HepG2 (cell line): ENCODE data around the gene TNPO3. TPM values are rescaled to one million over a fixed set of nuclear protein-coding genes. Genes with fewer than 3 reads are reported as not detected.

Experiments used
- ATAC-seq: fragments of 200-7000 bp; cut with Tn5 transposase; 3 replicates; pipeline ENCODE4 v1.9.1; 2020; ENCODE audit warnings: mild to moderate bottlenecking, moderate library complexity
- BruUV-seq: library from RNA; stranded (reverse); fragments of 400-500 nt; replicated peaks from 2 replicates; lab custom pipeline; 2021; lab: Mats Ljungman, UMichigan
- CTCF ChIA-PET: fragments of 300-600 bp; formaldehyde crosslinking; extraction: SDS; loops from one replicate; lab custom pipeline; 2021; ENCODE audit warnings: low total read pairs, inconsistent platforms, low intra/inter-chr PET ratio; lab: Yijun Ruan, JAX
- POLR2A ChIA-PET: fragments of 350-600 bp; sonication (Branson Sonifier 250); formaldehyde crosslinking; loops from one replicate; lab custom pipeline; 2020; ENCODE audit warnings: antibody characterized with exemption, inconsistent platforms; lab: Yijun Ruan, JAX
- DNase-seq: peaks from one replicate; pipeline ENCODE4 v3.0.0-alpha.2; 2015; ENCODE audit warnings: low spot score
- FAIRE-seq: peaks from 3 replicates; lab custom pipeline; 2011; peaks lifted over from hg19 to GRCh38; lab: Jason Lieb, UNC
- H2AFZ ChIP-seq: one replicate; pipeline ENCODE4 v1.6.1; 2011; ENCODE audit warnings: low read length, inconsistent platforms
- H3K27ac ChIP-seq: fragments of 300-600 bp; 3 replicates; pipeline ENCODE4 v1.8.0; 2011; ENCODE audit warnings: mixed run types, mild to moderate bottlenecking, mixed read lengths, low read length, inconsistent platforms; ENCODE audit not compliant: insufficient read depth; ENCODE audit errors: extremely low read length
- H3K27me3 ChIP-seq, 2 experiments: fragments of 200-600 bp in 1 of 2; 2 replicates in 1 of 2; 3 replicates in 1 of 2; pipeline versions ENCODE4 v1.6.0 to v1.8.0; 2011; ENCODE audit warnings: low read length in 2 of 2, mild to moderate bottlenecking in 2 of 2, moderate library complexity in 2 of 2, inconsistent platforms in 1 of 2; ENCODE audit not compliant: insufficient read depth in 2 of 2, control insufficient read depth in 1 of 2
- H3K36me3 ChIP-seq, 2 experiments: fragments of 200-600 bp in 1 of 2; replicated peaks in 1 of 2; 2 replicates in 1 of 2; 3 replicates in 1 of 2; pipeline versions ENCODE4 v1.5.1 to v1.8.0; 2011; ENCODE audit warnings: low read length in 2 of 2, inconsistent platforms in 1 of 2; ENCODE audit not compliant: insufficient read depth in 2 of 2, control insufficient read depth in 1 of 2
- H3K4me1 ChIP-seq: 2 replicates; pipeline ENCODE4 v1.5.1; 2012; ENCODE audit warnings: low read length, inconsistent platforms; ENCODE audit not compliant: insufficient read depth
- H3K4me2 ChIP-seq: 2 replicates; pipeline ENCODE4 v1.6.0; 2011; ENCODE audit warnings: low read depth, low read length, inconsistent platforms
- H3K4me3 ChIP-seq, 3 experiments: fragments of 200-600 bp in 1 of 3; sonication (generic), shearing (Covaris generic) in 1 of 3; replicated peaks in 1 of 3; 2 replicates each; pipeline ENCODE4 v1.5.1; 2011 to 2016; ENCODE audit warnings: low read length in 3 of 3, inconsistent platforms in 2 of 3, low read depth in 2 of 3, mild to moderate bottlenecking in 2 of 3, control low read depth in 1 of 3, mixed read lengths in 1 of 3; ENCODE audit not compliant: insufficient read depth in 1 of 3
- H3K79me2 ChIP-seq: one replicate; pipeline ENCODE4 v1.6.1; 2011; ENCODE audit warnings: low read length, inconsistent platforms; ENCODE audit not compliant: insufficient read depth
- H3K9ac ChIP-seq: 2 replicates; pipeline ENCODE4 v1.6.0; 2011; ENCODE audit warnings: mild to moderate bottlenecking, low read depth, low read length, inconsistent platforms; ENCODE audit not compliant: insufficient read depth
- H3K9me3 ChIP-seq: 2 replicates; pipeline ENCODE4 v1.5.1; 2012; ENCODE audit warnings: mild to moderate bottlenecking, low read length
- H4K20me1 ChIP-seq: 2 replicates; pipeline ENCODE4 v1.6.0; 2011; ENCODE audit warnings: inconsistent platforms, mild to moderate bottlenecking, low read length, moderate library complexity; ENCODE audit not compliant: insufficient read depth
- DRAP1 ChIP-seq: IDR thresholded peaks from 2 replicates; pipeline ENCODE4 v1.6.1; 2016; ENCODE audit warnings: missing genetic modification reagents, missing compliant biosample characterization
- HOXA3 ChIP-seq: sonication (generic); formaldehyde crosslinking; IDR thresholded peaks from 2 replicates; pipeline ENCODE4 v1.5.0; 2020; ENCODE audit warnings: missing genetic modification reagents
- RERE ChIP-seq: IDR thresholded peaks from 2 replicates; pipeline ENCODE4 v1.6.1; 2016; ENCODE audit warnings: low read depth, missing genetic modification reagents, missing compliant biosample characterization
- XBP1 ChIP-seq: sonication (generic); formaldehyde crosslinking; IDR thresholded peaks from 2 replicates; pipeline ENCODE4 v1.5.0; 2020; ENCODE audit warnings: missing genetic modification reagents
- WGBS: methylation state at CpG from one replicate; pipeline ENCODE4 v1.1.6; 2017; ENCODE audit warnings: low lambda C conversion rate; 5-methylcytosine and 5-hydroxymethylcytosine counted together
- in situ Hi-C: cut with HindIII; loops from 2 replicates; pipeline ENCODE4 v1.10.0; 2017; ENCODE audit warnings: low pct_unique_long_range_greater_than_20kb; ENCODE audit not compliant: extremely low pct_ligation_motif_present
- intact Hi-C: fragments of 100-400 bp; cut with micrococcal nuclease; formaldehyde crosslinking; loops from one replicate; pipeline ENCODE4 v1.10.0; 2022; ENCODE audit not compliant: unreplicated experiment
- polyA plus RNA-seq, 8 experiments: library from polyadenylated mRNA; depleted of rRNA in 3 of 8; stranded (reverse) in 7 of 8; unstranded in 1 of 8; fragments of >200 nt; fragmentation: Illumina TruSeq in 4 of 8; extraction: Trizol in 4 of 8; gene quantifications; 2 replicates each; pipeline versions ENCODE4 v1.2.1 to v1.2.3, GENCODE V29; 2011 to 2016; ENCODE audit warnings: low read depth in 4 of 8, missing spikeins in 1 of 8, mixed read lengths in 1 of 8; ENCODE audit not compliant: insufficient read depth in 1 of 8
- total RNA-seq, 5 experiments: library from RNA; depleted of rRNA; stranded (reverse); fragments of >200 nt; fragmentation: Illumina TruSeq; extraction: Trizol; gene quantifications; 2 replicates each; pipeline ENCODE4 v1.2.3, GENCODE V29; 2016; ENCODE audit warnings: low read depth in 1 of 5
- TF ChIP-seq, protein P1 (sequence below): sonication (generic); formaldehyde crosslinking; IDR thresholded peaks from 2 replicates; pipeline ENCODE4 v1.8.0; 2022; ENCODE audit warnings: missing genetic modification reagents, mild to moderate bottlenecking, borderline replicate concordance

Gene TNPO3
- total and polyA plus RNA-seq, 2 of the 13 experiments (the other 11 are each of a cell fraction or from before 2014, with no cell fraction given): 23.8 to 44.6 TPM

DNA sequence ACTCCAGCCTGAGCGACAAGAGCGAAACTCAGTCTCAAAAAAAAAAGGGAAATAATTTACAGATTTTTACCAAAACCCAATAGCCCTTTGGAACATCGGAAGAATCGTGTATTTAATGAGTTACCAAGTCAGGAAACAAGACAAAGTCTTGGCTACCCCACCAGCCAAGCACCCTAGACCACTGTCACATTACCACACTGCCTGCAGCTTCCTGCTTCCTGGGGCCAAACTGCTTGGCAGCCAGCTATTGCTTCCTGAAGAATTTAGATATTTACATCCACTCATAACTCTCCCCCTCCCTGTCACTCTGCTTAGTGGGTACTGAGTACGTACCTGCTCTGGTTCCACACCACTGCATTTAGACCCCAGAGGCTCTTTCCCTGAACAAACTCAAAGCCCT is 14.1 kb upstream of the TNPO3 start:
- DNase-seq: no peak
- in situ Hi-C loops (no loop called here), intact Hi-C loops (no loop called here)
- WGBS: 36% methylated on average over 5 of the region's 5 CpGs
- no peaks in the 10 kb centered on the region for H4K20me1 ChIP-seq
- peaks cover 16% of the 10 kb centered on the region for H3K4me1 ChIP-seq
- no peak overlapping the region for H2AFZ ChIP-seq
- BruUV-seq: no TSS peak
- H3K27ac ChIP-seq: no peak overlapping the region
- H3K9ac ChIP-seq: no peak overlapping the region
- peaks cover 0 to 5% of the 10 kb centered on the region in 2 experiments; a peak in 1 of 5 replicates for H3K27me3 ChIP-seq
- no peak for FAIRE-seq
- ChIA-PET CTCF (no interaction called here), POLR2A (no interaction called here)
- H3K9me3 ChIP-seq: no peaks in the 10 kb centered on the region
- no peaks in the 10 kb centered on the region for H3K79me2 ChIP-seq
- no peak overlapping the region for H3K4me3 ChIP-seq
- H3K36me3 ChIP-seq: no peaks in the 10 kb centered on the region
- 0 out of 2 replicates have a peak overlapping the region, but pooled peaks have one; percentile 32 for H3K4me2 ChIP-seq
- no peak for ATAC-seq
- TF ChIP-seq XBP1 (CRISPR knock-in tag): no peak
- no peak for TF ChIP-seq RERE
- no peak for TF ChIP-seq DRAP1 (CRISPR knock-in tag)
- no peak for TF ChIP-seq HOXA3
- TF ChIP-seq, protein P1, sequence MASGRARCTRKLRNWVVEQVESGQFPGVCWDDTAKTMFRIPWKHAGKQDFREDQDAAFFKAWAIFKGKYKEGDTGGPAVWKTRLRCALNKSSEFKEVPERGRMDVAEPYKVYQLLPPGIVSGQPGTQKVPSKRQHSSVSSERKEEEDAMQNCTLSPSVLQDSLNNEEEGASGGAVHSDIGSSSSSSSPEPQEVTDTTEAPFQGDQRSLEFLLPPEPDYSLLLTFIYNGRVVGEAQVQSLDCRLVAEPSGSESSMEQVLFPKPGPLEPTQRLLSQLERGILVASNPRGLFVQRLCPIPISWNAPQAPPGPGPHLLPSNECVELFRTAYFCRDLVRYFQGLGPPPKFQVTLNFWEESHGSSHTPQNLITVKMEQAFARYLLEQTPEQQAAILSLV (CRISPR knock-in tag): no peak
- TF ChIP-seq, all 625 proteins: peak for 0
